Gastroesophageal sphincter (tissue), 4 donors: ENCODE results near the gene VWA8. TPM values are rescaled to one million over a fixed set of nuclear protein-coding genes. Genes with fewer than 3 reads are reported as not detected.

Experiments used
- ATAC-seq: fragments of 150-250 bp; one replicate; pipeline ENCODE4 v1.9.1; 2016; ENCODE audit warnings: mild to moderate bottlenecking, moderate library complexity
- H3K27ac ChIP-seq, 4 donors: fragments of 200-600 bp; sonication (generic) in 3 of 4; 1 replicate in 3 of 4; 2 replicates in 1 of 4; pipeline ENCODE4 v1.5.1; 2016 to 2019
- H3K27me3 ChIP-seq: fragments of 200-600 bp; sonication (generic); one replicate; pipeline ENCODE4 v1.5.1; 2019
- H3K36me3 ChIP-seq, 2 donors: fragments of 200-600 bp; sonication (generic); one replicate each; pipeline ENCODE4 v1.5.1; 2019; ENCODE audit warnings: control low read depth in 1 of 2
- H3K4me1 ChIP-seq, 3 donors: fragments of 200-600 bp; sonication (generic); 1 replicate in 2 of 3; 2 replicates in 1 of 3; pipeline ENCODE4 v1.5.1; 2016 to 2019; ENCODE audit warnings: control low read depth in 2 of 3
- H3K4me3 ChIP-seq, 2 donors: fragments of 200-600 bp; sonication (generic); one replicate each; pipeline ENCODE4 v1.5.1; 2019; ENCODE audit warnings: mild to moderate bottlenecking in 1 of 2, moderate library complexity in 1 of 2
- H3K9me3 ChIP-seq, 3 donors: fragments of 200-600 bp; sonication (generic); one replicate each; pipeline ENCODE4 v1.5.1; 2017 to 2019; ENCODE audit warnings: control low read depth in 2 of 3
- EP300 ChIP-seq: sonication (generic); formaldehyde crosslinking; IDR thresholded peaks from one replicate; pipeline ENCODE4 v1.6.1; 2017; ENCODE audit warnings: antibody characterized with exemption, mild to moderate bottlenecking
- POLR2A ChIP-seq, 2 donors: fragments of 450-650 bp; IDR thresholded peaks; one replicate each; pipeline ENCODE4 v1.6.1; 2017; ENCODE audit warnings: antibody characterized with exemption in 2 of 2, mild to moderate bottlenecking in 2 of 2, moderate library complexity in 1 of 2
- POLR2AphosphoS5 ChIP-seq: sonication (generic); formaldehyde crosslinking; IDR thresholded peaks from one replicate; pipeline ENCODE4 v1.6.1; 2017; ENCODE audit warnings: antibody characterized with exemption
- WGBS, 2 donors: methylation state at CpG; one replicate each; pipeline ENCODE4 v1.1.5; 2018; ENCODE audit warnings: low coverage in 1 of 2; 5-methylcytosine and 5-hydroxymethylcytosine counted together
- total RNA-seq, 4 donors: library from RNA; depleted of rRNA; stranded (reverse); fragments of >200 nt; gene quantifications; one replicate each; pipeline ENCODE4 v1.1.0, GENCODE V29; 2016
- TF ChIP-seq, protein P1 (sequence below), 4 experiments: fragments of 200-600 bp in 2 of 4; fragments of 450-650 bp in 2 of 4; sonication (generic) in 1 of 4; IDR thresholded peaks; one replicate each; pipeline ENCODE4 v1.5.1; 2017 to 2019; ENCODE audit warnings: antibody characterized with exemption in 4 of 4, mild to moderate bottlenecking in 2 of 4, moderate library complexity in 2 of 4

The VWA8 gene
- total RNA-seq, 4 donors from 2014 or later, result 20.3 to 34.7 (median 23.9) TPM

DNA sequence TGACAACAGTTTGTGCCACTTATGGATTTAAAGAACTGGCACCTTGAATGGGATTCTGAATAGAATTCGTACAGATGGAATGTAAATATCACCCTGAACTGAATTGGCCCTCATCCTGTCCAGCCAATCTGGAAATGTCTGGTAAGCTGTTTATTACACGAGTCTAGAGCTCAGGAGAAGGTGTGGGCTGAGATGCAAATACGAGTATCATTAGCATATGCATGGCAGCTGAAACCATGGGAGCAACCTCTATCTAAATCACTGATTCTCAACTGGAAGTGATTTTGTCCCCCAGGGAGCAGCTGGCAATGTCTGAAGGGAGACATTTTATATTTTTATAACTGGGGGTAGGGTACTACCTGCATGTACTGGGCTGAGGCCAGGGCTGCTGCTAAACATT lies 15.6 kb upstream of the VWA8 start:
- H3K27me3 ChIP-seq, result no peaks in the 10 kb centered on the region
- H3K27ac ChIP-seq, result no peak overlapping the region
- WGBS, 2 donors, result 31 to 57% methylated on average over 2 to 3 of the region's 3 CpGs
- H3K36me3 ChIP-seq, result no peaks in the 10 kb centered on the region
- no peaks in the 10 kb centered on the region for H3K9me3 ChIP-seq
- H3K4me1 ChIP-seq, result no peaks in the 10 kb centered on the region
- ATAC-seq, result no peak
- TF ChIP-seq POLR2A (IDR thresholded peaks at IDR 0.05), result no peak
- TF ChIP-seq POLR2AphosphoS5, result no peak
- TF ChIP-seq, protein P1, sequence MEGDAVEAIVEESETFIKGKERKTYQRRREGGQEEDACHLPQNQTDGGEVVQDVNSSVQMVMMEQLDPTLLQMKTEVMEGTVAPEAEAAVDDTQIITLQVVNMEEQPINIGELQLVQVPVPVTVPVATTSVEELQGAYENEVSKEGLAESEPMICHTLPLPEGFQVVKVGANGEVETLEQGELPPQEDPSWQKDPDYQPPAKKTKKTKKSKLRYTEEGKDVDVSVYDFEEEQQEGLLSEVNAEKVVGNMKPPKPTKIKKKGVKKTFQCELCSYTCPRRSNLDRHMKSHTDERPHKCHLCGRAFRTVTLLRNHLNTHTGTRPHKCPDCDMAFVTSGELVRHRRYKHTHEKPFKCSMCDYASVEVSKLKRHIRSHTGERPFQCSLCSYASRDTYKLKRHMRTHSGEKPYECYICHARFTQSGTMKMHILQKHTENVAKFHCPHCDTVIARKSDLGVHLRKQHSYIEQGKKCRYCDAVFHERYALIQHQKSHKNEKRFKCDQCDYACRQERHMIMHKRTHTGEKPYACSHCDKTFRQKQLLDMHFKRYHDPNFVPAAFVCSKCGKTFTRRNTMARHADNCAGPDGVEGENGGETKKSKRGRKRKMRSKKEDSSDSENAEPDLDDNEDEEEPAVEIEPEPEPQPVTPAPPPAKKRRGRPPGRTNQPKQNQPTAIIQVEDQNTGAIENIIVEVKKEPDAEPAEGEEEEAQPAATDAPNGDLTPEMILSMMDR (IDR thresholded peaks at IDR 0.05), result no peak
- no peak for TF ChIP-seq EP300
- H3K4me3 ChIP-seq, result no peak overlapping the region

DNA sequence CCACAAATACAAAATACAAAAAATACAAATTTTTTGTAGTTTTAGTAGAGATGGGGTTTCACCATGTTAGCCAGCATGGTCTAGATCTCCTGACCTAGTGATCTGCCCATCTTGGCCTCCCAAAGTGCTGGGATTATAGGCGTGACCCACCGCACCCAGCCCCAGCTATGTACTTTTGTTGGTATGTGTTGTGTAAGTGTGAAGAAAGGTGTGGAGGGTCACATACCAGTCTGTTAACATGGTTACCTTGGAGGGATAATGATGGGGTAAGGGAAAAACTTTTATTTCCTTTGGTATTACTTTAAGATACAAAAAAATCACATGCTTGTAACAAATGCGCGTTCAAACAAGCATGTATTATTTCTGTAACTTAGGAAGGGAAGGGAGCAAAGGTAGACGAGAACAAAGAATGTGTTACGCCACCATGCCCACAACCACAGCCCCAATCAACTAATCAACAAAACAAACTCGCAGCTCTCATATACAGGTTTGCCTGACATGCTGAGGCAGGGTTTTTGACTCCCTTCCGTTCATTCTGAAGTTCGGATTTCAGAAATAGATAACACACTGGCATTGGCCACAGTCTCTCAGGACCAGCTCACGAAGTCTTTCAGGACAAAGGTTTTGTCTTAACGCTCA lies 13.5 kb upstream of the VWA8 start:
- no peak for TF ChIP-seq POLR2A (IDR thresholded peaks at IDR 0.05)
- TF ChIP-seq POLR2AphosphoS5, result no peak
- TF ChIP-seq, protein P1 (IDR thresholded peaks at IDR 0.05), result no peak
- no peak for TF ChIP-seq EP300
- no peaks in the 10 kb centered on the region for H3K36me3 ChIP-seq
- no peak overlapping the region for H3K27ac ChIP-seq
- H3K4me1 ChIP-seq, result no peaks in the 10 kb centered on the region
- no peaks in the 10 kb centered on the region for H3K27me3 ChIP-seq
- 92 to 94% methylated on average over 9 to 10 of the region's 11 CpGs for WGBS, 2 donors
- ATAC-seq, result no peak
- no peaks in the 10 kb centered on the region for H3K9me3 ChIP-seq
- no peak overlapping the region for H3K4me3 ChIP-seq

DNA sequence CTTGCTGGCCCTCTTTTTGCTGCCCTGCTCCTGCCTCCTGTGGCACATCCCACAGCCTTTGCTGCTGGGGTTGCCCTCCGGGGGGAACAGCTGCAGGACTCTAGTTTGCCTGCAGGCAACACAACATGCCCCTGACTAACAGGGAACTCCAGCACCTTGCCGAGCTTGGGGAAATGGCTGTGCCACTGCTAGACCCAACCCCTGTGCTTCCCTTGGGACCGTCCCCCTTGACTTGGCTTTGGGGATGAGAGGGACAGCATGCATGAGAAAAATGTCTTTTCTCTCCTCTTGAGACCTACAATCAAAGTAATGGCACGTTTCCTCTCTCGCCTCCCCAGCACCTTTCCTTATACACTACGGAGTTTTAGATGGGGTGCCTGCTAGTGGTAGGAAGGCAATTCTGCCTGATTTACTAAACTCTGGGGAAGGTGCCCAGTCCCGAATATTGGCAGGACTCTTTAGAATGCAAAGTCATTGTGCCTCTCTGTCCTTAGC lies 12.4 kb upstream of the VWA8 start:
- Histone ChIP-seq H3K4me3 (no peak overlapping the region), H3K4me1 (no peaks in the 10 kb centered on the region), H3K36me3 (no peaks in the 10 kb centered on the region), H3K9me3 (no peaks in the 10 kb centered on the region), H3K27me3 (no peaks in the 10 kb centered on the region), H3K27ac (no peak overlapping the region)
- ATAC-seq, result no peak
- 24 to 39% methylated on average over 4 of the region's 7 CpGs for WGBS, 2 donors
- TF ChIP-seq, protein P1 (IDR thresholded peaks at IDR 0.05), result peak in 1 of 4 experiments; percentile 13
- TF ChIP-seq POLR2A (IDR thresholded peaks at IDR 0.05) (no peak), POLR2AphosphoS5 (no peak), EP300 (no peak)

DNA sequence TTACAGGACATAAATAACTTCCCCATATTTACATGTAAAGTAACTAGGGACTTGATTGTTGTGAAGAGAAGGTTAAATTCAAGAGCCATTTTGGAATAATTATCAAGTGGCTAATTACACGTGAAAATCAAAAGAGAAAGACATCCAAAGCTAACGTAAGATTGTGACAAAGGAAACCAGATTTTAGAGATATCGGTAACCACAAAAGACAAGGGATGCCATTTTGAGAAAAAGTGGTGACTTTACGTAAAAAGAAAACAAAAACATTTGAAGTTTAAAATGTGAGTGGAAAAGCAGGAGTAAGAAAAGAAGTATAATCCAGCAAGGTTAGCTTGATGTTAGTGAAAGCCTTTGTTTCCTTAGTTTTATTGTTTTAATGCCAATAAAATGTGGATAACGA lies 10.9 kb upstream of the VWA8 start:
- H3K9me3 ChIP-seq, result no peaks in the 10 kb centered on the region
- no peak for ATAC-seq
- H3K4me3 ChIP-seq, result no peak overlapping the region
- TF ChIP-seq, protein P1 (IDR thresholded peaks at IDR 0.05), result no peak
- no peak for TF ChIP-seq POLR2A (IDR thresholded peaks at IDR 0.05)
- TF ChIP-seq EP300, result no peak
- TF ChIP-seq POLR2AphosphoS5, result no peak
- WGBS, 2 donors, result 83 to 91% methylated on average over 5 of the region's 5 CpGs
- H3K36me3 ChIP-seq, result no peaks in the 10 kb centered on the region
- no peaks in the 10 kb centered on the region for H3K4me1 ChIP-seq
- no peak overlapping the region for H3K27ac ChIP-seq
- no peaks in the 10 kb centered on the region for H3K27me3 ChIP-seq

DNA sequence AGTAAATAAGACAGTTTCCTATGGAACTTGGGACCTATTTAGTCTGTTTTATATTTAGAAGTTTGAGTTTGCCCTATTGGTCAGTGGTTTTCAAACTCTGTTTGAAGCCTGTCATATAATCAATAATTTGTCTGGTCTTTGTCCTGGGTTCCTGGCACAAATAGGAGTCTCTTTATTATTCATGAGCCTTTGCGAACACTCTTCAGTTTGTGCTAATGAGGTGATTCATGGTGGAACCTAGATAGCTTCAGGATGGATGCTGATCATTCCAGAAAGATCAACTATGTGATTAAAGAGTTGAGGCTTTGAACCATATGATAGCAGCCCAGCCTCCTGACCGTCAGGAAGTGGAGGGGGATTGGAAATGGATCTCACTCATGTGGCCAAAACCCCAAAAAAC lies 10.0 kb upstream of the VWA8 start:
- 69 to 100% methylated on average over 1 to 2 of the region's 2 CpGs for WGBS, 2 donors
- H3K9me3 ChIP-seq, result no peaks in the 10 kb centered on the region
- H3K4me3 ChIP-seq, result no peak overlapping the region
- no peak for TF ChIP-seq POLR2AphosphoS5
- TF ChIP-seq, protein P1 (IDR thresholded peaks at IDR 0.05), result no peak
- no peak for TF ChIP-seq EP300
- no peak for TF ChIP-seq POLR2A (IDR thresholded peaks at IDR 0.05)
- no peaks in the 10 kb centered on the region for H3K27me3 ChIP-seq
- H3K27ac ChIP-seq, result no peak overlapping the region
- ATAC-seq, result no peak
- H3K36me3 ChIP-seq, result no peaks in the 10 kb centered on the region
- H3K4me1 ChIP-seq, result no peaks in the 10 kb centered on the region
